ENCODE results near the gene CAMTA1.

The CAMTA1 gene

GRCh38 chr1:7223334-7224080 lies 438.3 kb downstream of the CAMTA1 start:
- DNase-seq, result no peak

- no peak for DNase-seq
Measured at GRCh38 chr1:7224081-7224534, 438.9 kb downstream of the CAMTA1 start.

- DNase-seq, result no peak
Measured at GRCh38 chr1:7224644-7225043, 439.4 kb downstream of the CAMTA1 start.

GRCh38 chr1:7225711-7226505 lies 440.7 kb downstream of the CAMTA1 start:
- DNase-seq, result no peak

- DNase-seq, result no peak
Measured at GRCh38 chr1:7227654-7228053, 442.4 kb downstream of the CAMTA1 start.

- DNase-seq, result no peak
Measured at GRCh38 chr1:7228252-7228961, 443.2 kb downstream of the CAMTA1 start.

GRCh38 chr1:7229186-7229585 lies 443.9 kb downstream of the CAMTA1 start:
- no peak for DNase-seq

GRCh38 chr1:7229696-7230631 lies 444.7 kb downstream of the CAMTA1 start:
- DNase-seq, result no peak

- no peak for DNase-seq
Measured at GRCh38 chr1:7232441-7233236, 447.4 kb downstream of the CAMTA1 start.

- no peak for DNase-seq
Measured at GRCh38 chr1:7233237-7233540, 447.9 kb downstream of the CAMTA1 start.

- no peak for DNase-seq
Measured at GRCh38 chr1:7233646-7234470, 448.6 kb downstream of the CAMTA1 start.

GRCh38 chr1:7234471-7234755 lies 449.2 kb downstream of the CAMTA1 start:
- no peak for DNase-seq

GRCh38 chr1:7235871-7236517 lies 450.7 kb downstream of the CAMTA1 start:
- DNase-seq, result no peak

GRCh38 chr1:7236844-7237515 lies 451.7 kb downstream of the CAMTA1 start:
- DNase-seq, result no peak

- DNase-seq, result no peak
Measured at GRCh38 chr1:7247158-7247557, 461.9 kb downstream of the CAMTA1 start.

GRCh38 chr1:7247791-7248548 lies 462.7 kb downstream of the CAMTA1 start:
- no peak for DNase-seq

- no peak for DNase-seq
Measured at GRCh38 chr1:7248549-7249199, 463.4 kb downstream of the CAMTA1 start.

- DNase-seq, result no peak
Measured at GRCh38 chr1:7249516-7249915, 464.3 kb downstream of the CAMTA1 start.

- DNase-seq, result no peak
Measured at GRCh38 chr1:7250176-7250575, 464.9 kb downstream of the CAMTA1 start.
